ENCODE data around the gene UPB1. TPM values are rescaled to one million over a fixed set of nuclear protein-coding genes. Genes with fewer than 3 reads are reported as not detected.

The UPB1 gene
- total and polyA plus RNA-seq, 4 donors = 0.87 to 4.5 (median 3.0) TPM

- Histone ChIP-seq H3K9ac (ENCODE audit: insufficient read depth in 1 of 2, low read length in 2 of 2) (no peak overlapping the region), H3K4me1 (ENCODE audit: control insufficient read depth in 5 of 5, insufficient read depth in 5 of 5, low read length in 5 of 5) (peaks cover 0 to 8% (median 0%) of the 10 kb centered on the region in 5 donors), H3K36me3 (ENCODE audit: control insufficient read depth in 4 of 4, insufficient read depth in 4 of 4, low read length in 4 of 4) (no peaks in the 10 kb centered on the region), H3K4me3 (no peak overlapping the region), H3K27me3 (ENCODE audit: control insufficient read depth in 3 of 3, insufficient read depth in 3 of 3, low read length in 2 of 3) (peaks cover 0 to 12% (median 10%) of the 10 kb centered on the region in 3 donors), H3K9me3 (ENCODE audit: control insufficient read depth in 4 of 4, insufficient read depth in 3 of 4, low read length in 3 of 4) (peaks cover 0 to 6% (median 0%) of the 10 kb centered on the region in 4 donors), H3K27ac (ENCODE audit: low read depth in 1 of 2, low read length in 1 of 2) (no peak overlapping the region)
- ATAC-seq (ENCODE audit: insufficient read depth, low FRiP score) (no peak), DNase-seq (no peak)
- WGBS, 2 donors = 94 to 97% methylated on average over 3 of the region's 3 CpGs
- no peak for TF ChIP-seq CTCF (IDR thresholded peaks at IDR 0.05; ENCODE audit: control extremely low read depth, extremely low read depth)
Observed at GRCh38 chr22:24492391-24492790, 2.7 kb upstream of the UPB1 start.

GRCh38 chr22:24494167-24494527 lies 985 bp upstream of the UPB1 start:
- Histone ChIP-seq H3K9ac (ENCODE audit: insufficient read depth in 1 of 2, low read length in 2 of 2) (no peak overlapping the region), H3K4me1 (ENCODE audit: control insufficient read depth in 5 of 5, insufficient read depth in 5 of 5, low read length in 5 of 5) (peaks cover 0 to 15% (median 0%) of the 10 kb centered on the region in 5 donors), H3K4me3 (no peak overlapping the region), H3K9me3 (ENCODE audit: control insufficient read depth in 4 of 4, insufficient read depth in 3 of 4, low read length in 3 of 4) (peaks cover 0 to 6% (median 0%) of the 10 kb centered on the region in 4 donors), H3K27me3 (ENCODE audit: control insufficient read depth in 3 of 3, insufficient read depth in 3 of 3, low read length in 2 of 3) (peaks cover 0 to 12% (median 10%) of the 10 kb centered on the region in 3 donors), H3K27ac (ENCODE audit: low read depth in 1 of 2, low read length in 1 of 2) (no peak overlapping the region), H3K36me3 (ENCODE audit: control insufficient read depth in 4 of 4, insufficient read depth in 4 of 4, low read length in 4 of 4) (no peaks in the 10 kb centered on the region)
- 57 to 58% methylated on average over 21 of the region's 21 CpGs for WGBS, 2 donors
- no peak for ATAC-seq (ENCODE audit: insufficient read depth, low FRiP score)
- no peak for TF ChIP-seq CTCF (IDR thresholded peaks at IDR 0.05; ENCODE audit: control extremely low read depth, extremely low read depth)
- no peak for DNase-seq

DNA sequence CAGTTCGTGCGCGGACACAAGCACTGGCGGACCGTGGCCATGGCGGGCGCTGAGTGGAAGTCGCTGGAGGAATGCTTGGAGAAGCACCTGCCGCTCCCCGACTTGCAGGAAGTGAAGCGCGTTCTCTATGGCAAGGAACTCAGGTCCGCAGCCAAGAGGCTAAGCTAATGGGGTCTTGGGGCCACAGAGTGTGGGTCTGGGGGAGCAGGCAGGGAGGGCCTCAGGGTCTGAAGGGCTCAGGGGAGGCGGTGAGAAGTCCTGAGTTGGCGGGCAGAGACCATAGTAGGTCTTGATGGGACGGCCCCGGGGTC lies 188 bp downstream of the UPB1 start:
- TF ChIP-seq CTCF (IDR thresholded peaks at IDR 0.05; ENCODE audit: control extremely low read depth, extremely low read depth) = no peak
- WGBS, 2 donors = 94 to 97% methylated on average over 17 of the region's 17 CpGs
- Histone ChIP-seq H3K4me3 (no peak overlapping the region), H3K9me3 (ENCODE audit: control insufficient read depth in 4 of 4, insufficient read depth in 3 of 4, low read length in 3 of 4) (peaks cover 0 to 6% (median 0%) of the 10 kb centered on the region in 4 donors), H3K4me1 (ENCODE audit: control insufficient read depth in 5 of 5, insufficient read depth in 5 of 5, low read length in 5 of 5) (peaks cover 0 to 15% (median 0%) of the 10 kb centered on the region in 5 donors), H3K27ac (ENCODE audit: low read depth in 1 of 2, low read length in 1 of 2) (no peak overlapping the region), H3K27me3 (ENCODE audit: control insufficient read depth in 3 of 3, insufficient read depth in 3 of 3, low read length in 2 of 3) (peaks cover 0 to 12% (median 10%) of the 10 kb centered on the region in 3 donors), H3K36me3 (ENCODE audit: control insufficient read depth in 4 of 4, insufficient read depth in 4 of 4, low read length in 4 of 4) (no peaks in the 10 kb centered on the region), H3K9ac (ENCODE audit: insufficient read depth in 1 of 2, low read length in 2 of 2) (no peak overlapping the region)
- no peak for DNase-seq
- no peak for ATAC-seq (ENCODE audit: insufficient read depth, low FRiP score)

- Histone ChIP-seq H3K9ac (ENCODE audit: insufficient read depth in 1 of 2, low read length in 2 of 2) (no peak overlapping the region), H3K4me1 (ENCODE audit: control insufficient read depth in 5 of 5, insufficient read depth in 5 of 5, low read length in 5 of 5) (peaks cover 0 to 15% (median 0%) of the 10 kb centered on the region in 5 donors), H3K9me3 (ENCODE audit: control insufficient read depth in 4 of 4, insufficient read depth in 3 of 4, low read length in 3 of 4) (peaks cover 0 to 6% (median 0%) of the 10 kb centered on the region in 4 donors), H3K4me3 (no peak overlapping the region), H3K27ac (ENCODE audit: low read depth in 1 of 2, low read length in 1 of 2) (no peak overlapping the region), H3K27me3 (ENCODE audit: control insufficient read depth in 3 of 3, insufficient read depth in 3 of 3, low read length in 2 of 3) (peaks cover 0 to 12% (median 10%) of the 10 kb centered on the region in 3 donors), H3K36me3 (ENCODE audit: control insufficient read depth in 4 of 4, insufficient read depth in 4 of 4, low read length in 4 of 4) (no peaks in the 10 kb centered on the region)
- DNase-seq (no peak), ATAC-seq (ENCODE audit: insufficient read depth, low FRiP score) (no peak)
- no peak for TF ChIP-seq CTCF (IDR thresholded peaks at IDR 0.05; ENCODE audit: control extremely low read depth, extremely low read depth)
- WGBS, 2 donors = 90 to 91% methylated on average over 5 of the region's 5 CpGs
Observed at GRCh38 chr22:24496234-24496633, 1.1 kb downstream of the UPB1 start.

Measured in lung (tissue), 12 donors.